GM12878 (cell line): ENCODE measurements around the gene FUBP3. TPM values are rescaled to one million over a fixed set of nuclear protein-coding genes. Genes with fewer than 3 reads are reported as not detected.

ENCODE experiments used
- ATAC-seq: fragments of 200-7000 bp; cut with Tn5 transposase; 3 replicates; pipeline ENCODE4 v1.9.1; 2020; ENCODE audit warnings: mild to moderate bottlenecking, moderate library complexity
- BruUV-seq: library from RNA; stranded (reverse); fragments of 400-500 nt; replicated peaks from 2 replicates; lab custom pipeline; 2021; lab: Mats Ljungman, UMichigan
- CTCF ChIA-PET: fragments of 300-600 bp; sonication (Branson Sonifier 250); formaldehyde crosslinking; extraction: SDS; loops from one replicate; lab custom pipeline; 2021; ENCODE audit warnings: inconsistent platforms; lab: Yijun Ruan, JAX
- POLR2A ChIA-PET: fragments of 350-600 bp; formaldehyde crosslinking; extraction: SDS; loops from one replicate; lab custom pipeline; 2021; ENCODE audit warnings: inconsistent platforms; lab: Charles Lee
- RAD21 ChIA-PET: fragments of 300-600 bp; sonication (Branson Sonifier 250); formaldehyde crosslinking; loops from one replicate; lab custom pipeline; 2023; ENCODE audit warnings: antibody characterized with exemption; ENCODE audit not compliant: unreplicated experiment; lab: Charles Lee
- SMC1A ChIA-PET: fragments of 300-600 bp; sonication (Branson Sonifier 250); formaldehyde crosslinking; loops from one replicate; lab custom pipeline; 2023; ENCODE audit not compliant: unreplicated experiment, uncharacterized antibody; lab: Charles Lee
- DNase-seq: peaks from one replicate; pipeline ENCODE4 v3.0.0-alpha.2; 2011; ENCODE audit warnings: low read depth, low spot score
- FAIRE-seq: peaks from 3 replicates; lab custom pipeline; 2011; peaks lifted over from hg19 to GRCh38; lab: Jason Lieb, UNC
- H2AFZ ChIP-seq: 2 replicates; pipeline ENCODE4 v1.6.0; 2011; ENCODE audit warnings: low read depth, low read length, control low read depth; ENCODE audit not compliant: control insufficient read depth
- H3K27ac ChIP-seq: 2 replicates; pipeline ENCODE4 v1.5.1; 2011; ENCODE audit warnings: control low read depth; ENCODE audit not compliant: control insufficient read depth, insufficient read depth
- H3K27me3 ChIP-seq, 2 experiments: replicated peaks in 1 of 2; 2 replicates each; pipeline versions ENCODE4 v1.6.0 to v1.6.1; 2011; ENCODE audit warnings: low read length in 1 of 2; ENCODE audit not compliant: control insufficient read depth in 2 of 2, insufficient read depth in 2 of 2
- H3K36me3 ChIP-seq, 2 experiments: 2 replicates each; pipeline ENCODE4 v1.5.1; 2011; ENCODE audit warnings: low read length in 1 of 2; ENCODE audit not compliant: control insufficient read depth in 2 of 2, insufficient read depth in 2 of 2
- H3K4me1 ChIP-seq: 2 replicates; pipeline ENCODE4 v1.6.1; 2011; ENCODE audit warnings: mild to moderate bottlenecking, low read length, moderate library complexity, mixed read lengths; ENCODE audit not compliant: control insufficient read depth, insufficient read depth
- H3K4me2 ChIP-seq: 2 replicates; pipeline ENCODE4 v1.6.0; 2011; ENCODE audit warnings: control low read depth; ENCODE audit not compliant: control insufficient read depth, insufficient read depth
- H3K4me3 ChIP-seq: fragments of 200-600 bp; sonication (generic); 2 replicates; pipeline ENCODE4 v1.5.1; 2016
- H3K79me2 ChIP-seq: 2 replicates; pipeline ENCODE4 v1.6.0; 2011; ENCODE audit warnings: low read length; ENCODE audit not compliant: control insufficient read depth, insufficient read depth
- H3K9ac ChIP-seq: 2 replicates; pipeline ENCODE4 v1.8.0; 2011; ENCODE audit warnings: low read length, control low read depth, mixed read lengths; ENCODE audit not compliant: control insufficient read depth, insufficient read depth
- H3K9me3 ChIP-seq: replicated peaks from 3 replicates; pipeline ENCODE4 v1.5.1; 2011; ENCODE audit warnings: mild to moderate bottlenecking, low read length; ENCODE audit not compliant: control insufficient read depth, insufficient read depth
- H4K20me1 ChIP-seq: 2 replicates; pipeline ENCODE4 v1.6.0; 2011; ENCODE audit not compliant: control insufficient read depth, insufficient read depth
- EZH2 ChIP-seq: IDR thresholded peaks from 2 replicates; pipeline ENCODE4 v1.6.1; 2012; ENCODE audit warnings: low read depth, mild to moderate bottlenecking, control low read depth, inconsistent platforms, low read length, borderline replicate concordance; ENCODE audit not compliant: control insufficient read depth
- HCFC1 ChIP-seq: fragments of 150-350 bp; IDR thresholded peaks from 2 replicates; pipeline ENCODE4 v1.6.1; 2014; ENCODE audit warnings: low read length
- SUZ12 ChIP-seq: fragments of 200-600 bp; sonication (generic); IDR thresholded peaks from one replicate; pipeline ENCODE4 v1.6.1; 2018; ENCODE audit warnings: antibody characterized with exemption, mild to moderate bottlenecking; ENCODE audit not compliant: unreplicated experiment
- YY1 ChIP-seq: IDR thresholded peaks from 2 replicates; pipeline ENCODE4 v1.6.1; 2011; ENCODE audit warnings: low read depth, mild to moderate bottlenecking, low read length
- ZNF274 ChIP-seq: IDR thresholded peaks from one replicate; pipeline ENCODE4 v1.8.0; 2011; ENCODE audit not compliant: insufficient read length, insufficient read depth
- ZZZ3 ChIP-seq: IDR thresholded peaks from 2 replicates; pipeline ENCODE4 v1.6.1; 2011; ENCODE audit warnings: low read depth; ENCODE audit not compliant: control insufficient read depth, insufficient read length
- WGBS: methylation state at CpG from one replicate; pipeline ENCODE4 v1.1.6; 2016; ENCODE audit warnings: low lambda C conversion rate; ENCODE audit not compliant: insufficient replicate concordance, insufficient coverage; ENCODE audit errors: missing lambda C conversion rate; 5-methylcytosine and 5-hydroxymethylcytosine counted together
- in situ Hi-C: fragments of 300-500 bp; cut with MboI; formaldehyde crosslinking; loops from 9 replicates; pipeline ENCODE4 v1.14.3; 2018; ENCODE audit warnings: mixed read lengths
- intact Hi-C: fragments of 100-400 bp; cut with micrococcal nuclease; formaldehyde crosslinking; loops from one replicate; pipeline ENCODE4 v1.14.2; 2022; ENCODE audit not compliant: unreplicated experiment
- polyA plus RNA-seq, 11 experiments: library from polyadenylated mRNA; depleted of rRNA in 4 of 11; unstranded in 6 of 11; stranded (reverse) in 5 of 11; fragments of >200 nt; fragmentation: Nextera tagmentation in 4 of 11; fragmentation: Illumina TruSeq in 1 of 11; extraction: Ambion mirVana in 4 of 11; extraction: Trizol in 1 of 11; gene quantifications; 1 replicate in 1 of 11; 2 replicates in 10 of 11; pipeline versions ENCODE4 v1.2.1 to v1.2.3, GENCODE V29; 2011 to 2016; ENCODE audit warnings: inconsistent platforms in 2 of 11, missing spikeins in 2 of 11, low read depth in 1 of 11
- total RNA-seq, 4 experiments: library from RNA; depleted of rRNA in 3 of 4; stranded (reverse); fragments of >200 nt in 3 of 4; fragmentation: Illumina TruSeq in 1 of 4; extraction: Trizol in 1 of 4; gene quantifications; 2 replicates each; pipeline versions ENCODE4 v1.2.1 to v1.2.3, GENCODE V29; 2013 to 2021
- TF ChIP-seq, protein P1 (sequence below): fragments of 150-350 bp; IDR thresholded peaks from 2 replicates; pipeline ENCODE4 v1.6.1; 2016; ENCODE audit warnings: low read depth, low read length

The FUBP3 gene
- total and polyA plus RNA-seq, 10 of the 15 experiments (the other 5 are each of a cell fraction or from before 2014, with no cell fraction given): 2.4 to 49.4 (median 37.2) TPM

DNA sequence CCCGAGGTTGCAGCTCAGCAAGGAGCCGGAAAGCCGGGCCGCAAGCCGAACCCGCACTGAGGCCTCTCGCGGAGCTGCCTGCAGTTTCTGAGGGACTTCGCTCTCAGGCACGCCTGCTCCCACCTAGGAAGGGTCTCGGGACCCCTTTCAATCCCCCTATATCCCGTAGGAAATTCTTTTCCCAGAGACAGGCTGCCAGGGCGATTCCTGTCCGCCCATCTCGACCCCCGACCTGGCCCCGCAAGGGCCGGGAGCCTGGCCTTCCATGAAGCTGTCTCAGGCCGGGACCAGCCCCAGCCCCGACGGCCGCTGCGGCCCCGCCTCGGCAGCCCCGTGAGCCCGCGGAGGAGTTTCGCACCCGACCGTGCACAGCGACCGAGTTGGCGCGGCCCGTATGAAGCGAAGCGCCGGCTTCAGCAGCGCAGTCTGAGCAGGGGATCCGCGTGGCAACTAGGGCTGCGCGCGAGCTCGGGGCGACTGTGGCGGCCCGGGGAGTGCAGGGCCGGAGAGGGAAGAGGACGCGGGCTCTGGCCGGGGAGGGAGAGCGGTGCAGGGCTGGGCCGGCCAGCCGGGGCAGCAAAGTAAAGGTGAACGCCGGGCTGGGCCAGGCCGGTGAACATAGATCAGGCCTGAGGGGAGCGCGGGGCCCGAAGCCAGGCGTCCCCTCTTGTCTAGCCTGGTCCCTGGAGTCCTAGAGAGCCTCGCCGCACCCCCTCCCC is 84.0 kb downstream of the FUBP3 start:
- Histone ChIP-seq H3K4me1 (no peaks in the 10 kb centered on the region), H2AFZ (no peak overlapping the region), H3K4me3 (no peak overlapping the region), H3K27me3 (peaks cover 14 to 29% of the 10 kb centered on the region in 2 experiments), H4K20me1 (no peaks in the 10 kb centered on the region), H3K79me2 (no peaks in the 10 kb centered on the region), H3K9ac (no peak overlapping the region), H3K4me2 (no peak overlapping the region), H3K9me3 (no peaks in the 10 kb centered on the region), H3K36me3 (no peaks in the 10 kb centered on the region), H3K27ac (no peak overlapping the region)
- RAD21 ChIA-PET: no interaction called here
- SMC1A ChIA-PET: no interaction called here
- DNase-seq: no peak
- ATAC-seq: peak; percentile 31
- in situ Hi-C loops: no loop called here
- FAIRE-seq: no peak
- BruUV-seq: no TSS peak
- POLR2A ChIA-PET: no interaction called here
- TF ChIP-seq ZZZ3 (no peak), HCFC1 (no peak), YY1 (no peak), EZH2 (peak; percentile 38; the same call in 1 of the 2 replicates), ZNF274 (no peak), SUZ12 (peak; percentile 59)
- TF ChIP-seq, protein P1, sequence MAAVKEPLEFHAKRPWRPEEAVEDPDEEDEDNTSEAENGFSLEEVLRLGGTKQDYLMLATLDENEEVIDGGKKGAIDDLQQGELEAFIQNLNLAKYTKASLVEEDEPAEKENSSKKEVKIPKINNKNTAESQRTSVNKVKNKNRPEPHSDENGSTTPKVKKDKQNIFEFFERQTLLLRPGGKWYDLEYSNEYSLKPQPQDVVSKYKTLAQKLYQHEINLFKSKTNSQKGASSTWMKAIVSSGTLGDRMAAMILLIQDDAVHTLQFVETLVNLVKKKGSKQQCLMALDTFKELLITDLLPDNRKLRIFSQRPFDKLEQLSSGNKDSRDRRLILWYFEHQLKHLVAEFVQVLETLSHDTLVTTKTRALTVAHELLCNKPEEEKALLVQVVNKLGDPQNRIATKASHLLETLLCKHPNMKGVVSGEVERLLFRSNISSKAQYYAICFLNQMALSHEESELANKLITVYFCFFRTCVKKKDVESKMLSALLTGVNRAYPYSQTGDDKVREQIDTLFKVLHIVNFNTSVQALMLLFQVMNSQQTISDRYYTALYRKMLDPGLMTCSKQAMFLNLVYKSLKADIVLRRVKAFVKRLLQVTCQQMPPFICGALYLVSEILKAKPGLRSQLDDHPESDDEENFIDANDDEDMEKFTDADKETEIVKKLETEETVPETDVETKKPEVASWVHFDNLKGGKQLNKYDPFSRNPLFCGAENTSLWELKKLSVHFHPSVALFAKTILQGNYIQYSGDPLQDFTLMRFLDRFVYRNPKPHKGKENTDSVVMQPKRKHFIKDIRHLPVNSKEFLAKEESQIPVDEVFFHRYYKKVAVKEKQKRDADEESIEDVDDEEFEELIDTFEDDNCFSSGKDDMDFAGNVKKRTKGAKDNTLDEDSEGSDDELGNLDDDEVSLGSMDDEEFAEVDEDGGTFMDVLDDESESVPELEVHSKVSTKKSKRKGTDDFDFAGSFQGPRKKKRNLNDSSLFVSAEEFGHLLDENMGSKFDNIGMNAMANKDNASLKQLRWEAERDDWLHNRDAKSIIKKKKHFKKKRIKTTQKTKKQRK: no peak
- CTCF ChIA-PET: no interaction called here
- intact Hi-C loops: no loop called here
- WGBS: 23% methylated on average over 63 of the region's 65 CpGs
